NK-92 treated with Interleukin-12 subunit alpha and Interleukin-12 subunit beta, amount 100 ng/mL, for 24 hours (cell line): ENCODE measurements around the gene LMX1A.

Experiments
- DNase-seq: peaks from one replicate; lab custom pipeline; 2025; lab: John Stamatoyannopoulos, UW

LMX1A gene

DNA sequence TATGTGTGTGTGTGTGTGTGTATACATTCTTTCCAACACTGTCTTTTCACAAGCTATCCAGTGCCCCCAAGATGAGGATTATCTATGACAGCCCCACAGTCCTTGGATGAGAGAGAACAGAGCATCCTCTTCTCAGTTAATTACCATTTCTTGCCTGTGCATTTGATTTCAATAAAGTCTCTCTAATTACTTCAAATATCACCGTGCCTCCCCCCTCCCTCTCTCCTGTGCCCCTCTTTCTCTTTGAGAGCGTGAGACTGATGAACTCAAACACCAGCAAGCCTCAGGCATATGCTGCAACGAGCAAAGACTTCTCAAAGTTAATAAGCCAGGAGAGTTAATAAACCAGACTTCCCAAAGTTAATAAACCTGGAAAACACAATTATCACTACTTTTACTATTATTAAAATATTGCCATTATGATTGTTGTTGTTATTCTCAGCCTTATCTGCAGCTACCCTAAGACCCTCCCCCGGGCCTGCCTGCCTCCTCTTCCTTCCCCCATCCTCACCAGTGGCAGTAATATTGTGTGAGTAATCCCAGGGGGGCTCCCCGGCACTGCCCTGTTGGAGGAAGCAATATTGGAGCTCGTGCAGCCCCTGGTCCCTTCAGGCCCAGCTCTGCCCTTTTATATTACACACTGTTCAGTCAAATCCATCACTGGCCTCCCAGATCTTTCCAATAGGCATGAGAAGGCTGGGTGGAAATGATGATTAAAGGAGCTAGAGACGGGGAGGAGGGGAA, 30.9 kb downstream of the LMX1A start:
- DNase-seq, result no peak

DNA sequence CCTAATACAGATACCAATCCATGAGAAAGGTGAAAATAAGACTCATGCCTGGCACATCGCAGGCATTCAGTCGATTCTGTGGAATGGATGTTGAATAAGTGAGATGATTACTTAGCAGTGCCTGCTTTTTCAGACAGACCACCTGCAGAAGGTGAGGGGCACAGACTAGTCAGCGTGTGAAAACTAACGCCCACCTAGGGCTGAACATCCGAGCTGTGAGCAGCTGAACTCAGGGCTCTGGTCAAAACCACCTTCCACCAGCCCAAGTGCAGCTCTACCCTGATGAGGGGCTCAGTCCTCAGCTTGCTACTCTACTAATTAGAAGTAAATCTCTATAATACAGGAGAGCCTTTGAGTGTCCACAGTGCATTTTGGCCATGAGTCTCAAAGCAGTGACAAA, 32.5 kb downstream of the LMX1A start:
- DNase-seq, result no peak

DNA sequence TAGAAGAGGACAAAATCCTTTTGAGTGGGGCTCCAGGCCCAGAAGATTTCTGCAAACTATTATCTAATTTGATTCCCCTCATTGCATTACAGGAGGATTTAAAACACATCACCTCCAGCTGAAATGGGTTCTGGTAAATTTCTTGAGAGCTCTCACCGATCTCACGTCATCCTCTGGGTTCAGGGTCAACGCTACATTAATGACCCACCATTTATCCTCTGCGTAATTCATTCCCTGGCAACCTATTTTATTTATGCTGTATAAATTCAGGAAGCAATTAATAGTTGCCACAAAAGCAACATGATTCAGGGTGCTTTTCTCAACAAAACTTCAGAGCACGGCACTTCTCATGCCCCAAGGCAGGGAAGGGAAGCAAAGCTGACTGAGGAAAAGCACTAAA, 38.9 kb downstream of the LMX1A start:
- DNase-seq, result no peak

DNA sequence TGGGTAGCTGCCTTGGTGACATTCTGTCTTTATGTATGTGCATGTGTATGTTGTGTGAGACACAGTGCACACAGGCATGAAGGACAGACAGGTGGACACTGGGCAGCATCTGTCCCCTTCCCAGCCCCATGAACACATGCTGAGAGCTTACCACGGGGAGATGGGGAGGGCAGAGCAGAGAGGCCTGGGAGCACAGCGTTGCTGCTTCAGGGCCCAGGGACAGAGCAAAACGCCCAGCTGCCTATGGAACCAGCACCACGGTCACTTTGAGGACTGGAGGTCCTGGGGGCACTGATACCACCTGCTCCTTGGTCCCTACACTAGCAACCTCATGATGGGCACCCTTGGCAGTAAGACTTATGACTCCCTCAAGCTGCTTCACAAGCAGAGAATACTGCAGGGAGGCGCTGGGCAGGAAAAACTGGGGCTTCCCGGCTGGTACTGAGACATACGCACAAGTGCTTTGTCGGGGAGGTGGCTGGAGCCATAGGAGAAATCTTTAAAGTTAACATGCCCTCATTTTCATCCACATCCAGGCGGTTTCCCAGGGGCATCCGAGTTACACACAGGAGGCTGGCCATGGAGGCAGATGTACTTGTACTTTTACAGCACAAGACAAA, 40.3 kb downstream of the LMX1A start:
- DNase-seq, result no peak

DNA sequence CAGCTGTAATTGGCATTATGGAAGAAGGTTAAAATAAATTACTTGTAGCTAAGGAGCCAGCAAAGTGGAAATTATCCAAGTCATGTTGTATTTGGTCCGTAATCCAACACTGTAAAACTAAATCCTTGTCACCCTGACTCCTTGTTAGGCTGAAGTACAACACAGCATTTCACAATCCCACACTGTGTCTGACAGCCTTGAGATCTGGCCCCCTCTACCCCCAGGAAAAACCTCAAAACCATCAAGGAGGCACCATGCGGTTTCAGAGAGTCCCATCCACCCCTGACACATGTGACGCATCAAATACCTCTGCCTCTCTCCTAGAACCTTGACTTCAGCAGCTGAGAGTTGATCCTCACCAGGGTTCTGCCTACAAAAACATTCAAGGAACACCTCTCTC, 41.0 kb downstream of the LMX1A start:
- no peak for DNase-seq

DNA sequence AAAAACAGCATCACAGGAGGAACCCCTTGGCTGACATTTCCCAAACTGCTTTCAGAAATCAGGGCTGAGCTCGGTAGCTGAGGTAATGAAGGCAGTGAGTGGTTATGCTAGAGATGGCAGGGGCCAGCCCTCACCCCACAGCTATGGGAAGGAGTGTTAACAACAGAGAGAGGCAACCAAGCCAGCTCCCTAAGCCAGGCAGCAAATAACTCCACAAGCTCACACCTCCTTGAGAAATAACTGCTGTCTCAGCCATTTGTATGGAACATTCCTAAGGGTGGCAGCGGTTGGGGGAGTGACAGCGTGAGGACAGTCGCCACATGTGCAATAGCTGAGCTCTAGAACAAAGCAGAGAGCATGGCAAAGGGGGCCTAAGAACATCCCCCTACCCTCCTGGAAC, 42.6 kb downstream of the LMX1A start:
- DNase-seq, result no peak

DNA sequence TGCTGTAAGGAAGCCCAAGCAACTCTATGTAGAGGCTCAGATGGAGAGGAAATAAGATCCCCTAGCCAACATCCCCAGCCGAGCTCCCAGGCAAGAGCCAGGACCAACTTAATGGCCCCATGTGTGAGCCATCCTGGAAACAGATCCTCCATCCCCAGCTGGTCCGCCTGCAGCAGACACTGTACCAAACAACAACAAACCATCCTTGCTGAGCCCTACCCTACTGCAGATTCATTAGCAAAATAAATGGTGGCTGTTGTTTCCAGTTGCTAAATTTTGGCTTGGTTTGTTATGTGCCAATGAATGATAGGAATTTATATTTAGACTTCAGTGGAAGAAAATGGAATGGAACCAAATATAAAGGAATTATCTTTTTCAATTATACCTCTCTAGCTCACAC, 43.9 kb downstream of the LMX1A start:
- no peak for DNase-seq

DNA sequence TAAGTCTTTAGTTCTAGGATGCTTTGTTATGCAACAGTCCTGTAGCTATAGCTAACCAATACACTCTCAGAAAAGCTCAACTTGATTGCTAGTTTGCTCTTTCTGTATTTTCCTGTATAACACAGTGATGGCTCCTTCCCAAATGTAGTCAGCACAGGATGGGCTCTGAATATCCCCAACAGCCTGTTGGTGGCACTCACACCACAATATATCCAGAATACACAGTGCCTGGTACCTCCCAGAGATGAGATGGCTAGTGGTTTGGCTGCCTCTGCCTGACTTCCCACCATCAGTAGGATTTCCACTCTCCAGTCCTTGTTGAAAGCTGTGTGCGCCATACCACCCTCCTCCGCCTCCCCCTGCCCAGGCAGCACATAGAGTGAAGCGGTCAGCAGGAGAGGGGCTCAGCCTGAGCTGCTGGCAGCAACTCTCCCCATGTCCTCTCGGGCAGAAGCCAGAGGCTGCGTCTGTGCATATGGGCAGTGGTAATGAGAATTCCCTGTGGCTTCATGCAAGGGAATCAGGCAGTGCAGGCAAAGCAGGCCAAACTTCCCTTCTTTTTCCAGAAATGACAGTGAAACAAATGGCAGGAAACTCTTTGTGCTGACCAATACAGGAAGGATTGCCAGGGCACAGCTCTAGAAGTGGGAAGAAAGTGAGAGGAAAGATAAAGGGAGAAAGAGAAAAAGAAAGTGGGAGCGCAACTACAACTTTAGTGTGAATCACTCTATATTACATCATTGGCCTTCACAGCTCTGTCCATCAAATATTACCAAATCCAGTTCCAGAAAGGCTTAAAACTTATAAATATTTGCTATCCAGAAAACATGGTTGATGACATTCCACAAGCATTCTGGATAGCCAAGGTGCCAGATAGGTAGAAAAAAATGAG, 49.7 kb downstream of the LMX1A start:
- no peak for DNase-seq

DNA sequence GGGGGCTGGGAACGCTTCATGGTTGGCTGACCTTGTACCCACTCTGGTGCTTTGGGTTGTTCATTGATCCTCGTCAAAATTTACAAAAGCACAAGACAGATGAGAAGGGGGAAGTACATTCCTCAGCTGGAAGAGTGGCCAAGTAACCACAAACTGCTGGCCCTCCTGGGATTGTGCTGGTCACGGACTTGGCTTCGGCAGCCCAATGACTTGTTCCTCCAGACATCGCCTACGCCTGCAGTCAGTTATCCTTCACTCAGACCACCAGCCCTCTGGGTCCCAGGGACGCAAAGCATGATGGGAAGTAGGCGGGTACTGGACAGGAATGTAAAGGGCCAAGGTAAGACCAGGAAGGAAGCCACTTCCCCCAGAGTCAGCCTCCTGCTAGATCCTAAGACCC, 53.1 kb downstream of the LMX1A start:
- no peak for DNase-seq

DNA sequence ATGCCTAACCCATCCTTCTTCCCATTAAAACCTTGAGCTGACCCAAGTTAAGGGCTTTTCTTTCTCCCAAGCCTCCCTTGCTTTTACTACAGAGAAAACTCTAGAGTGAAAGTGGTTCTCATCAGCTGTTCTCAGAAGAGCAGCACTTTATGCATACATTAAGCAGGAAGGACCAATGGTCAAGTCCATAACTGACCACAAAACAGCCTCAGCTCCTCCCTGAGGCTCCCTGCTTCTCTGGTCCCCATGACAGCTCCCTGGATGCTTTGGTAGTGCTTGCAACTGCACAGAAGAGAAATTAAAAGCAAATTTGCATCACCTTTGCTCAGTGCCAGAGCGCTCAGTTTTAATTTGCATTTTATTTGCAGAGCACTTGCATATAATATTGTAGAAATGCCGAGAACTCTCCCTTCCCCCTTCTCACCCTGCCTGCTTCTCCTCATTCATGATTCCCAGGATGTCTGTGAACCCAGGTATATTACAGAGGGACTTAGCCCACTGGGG, 56.1 kb downstream of the LMX1A start:
- no peak for DNase-seq

DNA sequence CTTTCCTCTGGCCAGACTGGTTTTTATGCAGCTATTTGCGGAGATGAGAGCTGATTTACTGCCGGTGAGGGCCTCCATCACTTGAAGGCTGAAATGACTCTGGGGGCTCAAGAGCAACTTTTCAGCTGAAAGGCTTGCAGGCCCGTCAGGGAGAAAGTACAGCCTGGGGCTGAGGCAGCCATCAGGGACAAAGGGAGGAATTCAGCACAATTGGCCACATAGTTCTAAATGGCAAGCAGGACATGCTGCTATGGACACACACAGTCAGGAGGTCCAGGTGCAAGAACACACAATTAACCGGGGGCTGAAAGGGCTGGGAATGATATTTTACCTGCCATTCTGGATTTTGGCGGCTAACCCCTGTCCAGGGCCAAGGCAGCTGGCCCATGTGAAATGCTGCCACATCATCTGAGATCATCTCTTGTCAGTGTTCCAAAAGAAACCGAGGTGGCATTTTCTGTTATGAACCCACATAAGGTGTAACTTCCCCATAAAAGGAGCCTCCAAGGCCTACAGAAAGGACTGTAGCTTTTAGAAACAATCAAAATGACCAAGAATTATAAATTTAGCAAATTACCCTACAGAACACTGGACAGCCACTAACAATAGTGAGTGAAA, 58.2 kb downstream of the LMX1A start:
- no peak for DNase-seq

DNA sequence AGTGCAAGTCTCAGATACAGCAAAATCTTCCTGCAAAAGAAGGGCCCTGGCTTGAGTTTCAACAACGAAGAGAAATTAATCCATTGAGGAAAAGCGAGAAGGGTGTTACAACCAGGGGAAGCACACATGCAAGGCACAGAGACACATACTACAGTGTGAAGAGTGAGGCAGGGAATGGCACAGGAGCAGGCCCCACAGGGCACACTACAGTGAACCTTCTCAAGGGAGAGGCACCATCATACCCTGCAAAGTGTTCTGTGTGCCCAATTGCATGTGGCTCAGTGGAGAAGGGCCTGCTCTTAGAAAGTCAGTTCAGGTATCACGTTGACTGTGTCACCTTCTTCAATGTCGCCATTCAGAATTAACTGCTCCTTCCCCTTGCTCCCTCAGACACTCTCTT, 60.3 kb downstream of the LMX1A start:
- no peak for DNase-seq

DNA sequence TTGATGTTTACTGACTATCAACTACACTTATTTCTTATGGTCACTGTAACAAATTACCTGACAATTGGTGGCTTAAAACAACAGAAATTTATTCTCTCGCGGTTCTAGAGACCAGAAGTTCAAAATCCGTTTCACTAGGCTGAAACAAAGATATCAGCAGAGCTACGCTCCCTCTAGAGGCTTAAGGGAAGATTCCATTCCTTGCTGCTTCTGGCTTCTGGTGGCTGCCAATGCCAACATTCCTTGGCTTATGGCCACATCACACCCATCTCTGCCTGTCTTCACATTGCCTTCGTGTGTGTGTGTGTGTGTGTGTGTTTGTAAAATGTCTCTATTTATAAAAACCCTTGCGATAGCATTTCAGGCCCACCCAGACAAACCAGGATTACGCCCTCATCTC, 66.4 kb downstream of the LMX1A start:
- no peak for DNase-seq

DNA sequence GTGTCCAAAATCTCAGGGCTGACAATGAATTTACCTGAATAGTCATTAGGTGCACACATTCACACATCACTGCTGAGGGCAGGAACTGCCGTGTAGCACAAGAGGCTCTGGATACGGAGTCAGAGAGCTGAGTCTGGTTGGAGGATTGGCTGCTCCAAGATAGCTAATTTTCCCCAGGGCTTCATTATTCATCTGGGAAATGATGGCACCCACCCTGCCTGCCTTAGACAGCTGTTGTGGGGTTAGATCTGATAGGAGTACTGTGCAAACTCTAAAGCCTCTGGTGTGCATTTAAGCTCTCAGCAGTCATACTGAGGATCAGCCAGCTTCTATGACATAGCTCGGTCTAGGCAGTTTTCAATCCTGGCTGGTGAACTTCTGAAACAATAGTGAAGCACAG, 67.0 kb downstream of the LMX1A start:
- no peak for DNase-seq

DNA sequence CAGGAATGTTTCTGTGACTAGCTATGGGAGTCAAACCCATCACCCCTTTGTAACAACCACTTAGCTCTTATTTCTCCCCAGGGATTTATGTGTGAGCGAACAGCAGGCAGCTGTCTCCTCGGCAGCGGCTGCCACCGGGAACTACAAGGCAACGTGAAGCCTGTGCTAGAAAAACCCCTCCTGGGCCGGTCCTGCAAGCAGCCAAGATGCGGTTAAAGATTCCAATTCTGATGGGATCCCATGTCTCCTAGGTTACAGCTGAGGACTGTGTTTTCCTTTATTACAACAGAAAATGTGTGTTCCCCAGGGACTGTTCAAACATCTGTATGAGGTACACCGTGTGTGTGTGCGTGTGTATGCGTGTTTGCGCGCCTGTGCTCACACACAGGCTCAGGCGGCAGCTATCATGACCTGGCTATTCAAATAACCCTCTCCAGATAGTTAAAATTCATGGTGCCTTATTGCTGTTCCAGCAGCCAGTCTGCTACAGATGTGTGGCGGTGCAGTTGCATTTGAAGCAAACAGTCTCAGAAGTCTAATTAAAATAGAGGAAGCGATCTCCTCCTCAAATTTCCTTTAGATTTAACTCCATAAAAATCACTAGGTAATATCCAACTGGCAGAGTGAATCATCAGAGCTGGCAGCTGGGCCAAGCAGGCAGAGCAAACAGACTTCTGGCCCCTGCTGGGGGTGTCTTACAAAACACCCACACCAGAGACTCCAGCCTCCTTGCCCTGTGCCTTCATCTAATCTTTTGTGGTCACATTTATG, 68.0 kb downstream of the LMX1A start:
- DNase-seq, result no peak

DNA sequence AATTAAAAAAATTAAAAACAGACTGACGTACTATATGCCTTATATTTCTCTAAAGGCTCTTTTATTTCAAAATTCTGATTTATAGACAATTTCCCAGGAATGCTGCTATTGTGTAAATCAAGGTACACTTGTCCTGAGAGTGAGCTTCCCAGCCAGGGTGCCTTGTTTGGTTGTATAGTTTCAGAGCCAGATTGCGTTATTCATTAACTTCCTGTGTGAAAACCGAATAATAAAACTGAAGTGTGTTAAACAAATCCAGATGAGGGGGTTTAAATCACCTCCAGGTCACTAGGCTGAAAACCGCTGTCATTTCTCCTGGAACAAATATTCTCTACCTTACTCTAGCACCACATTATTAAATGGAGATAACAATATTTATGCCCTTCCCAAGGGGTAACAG, 68.7 kb downstream of the LMX1A start:
- no peak for DNase-seq

DNA sequence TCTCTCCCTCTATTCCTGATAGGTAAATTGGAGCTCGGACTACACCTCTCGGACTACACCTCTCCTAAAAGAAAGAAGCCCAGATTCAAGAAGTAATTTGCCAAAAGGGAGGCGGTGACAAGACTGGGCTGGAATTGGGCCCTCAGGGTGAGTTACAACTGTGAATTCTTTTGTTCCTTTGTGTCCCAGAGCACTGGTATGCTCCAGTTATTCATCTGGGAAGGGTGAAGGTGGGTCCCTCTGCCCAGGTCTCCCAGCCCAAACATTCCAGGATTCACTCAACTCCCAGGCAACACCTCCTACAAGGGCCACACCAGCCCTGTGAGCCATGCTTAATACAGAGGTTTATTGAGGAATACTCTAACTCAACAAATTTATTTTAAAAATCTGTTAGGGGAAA, 69.2 kb downstream of the LMX1A start:
- DNase-seq, result no peak

DNA sequence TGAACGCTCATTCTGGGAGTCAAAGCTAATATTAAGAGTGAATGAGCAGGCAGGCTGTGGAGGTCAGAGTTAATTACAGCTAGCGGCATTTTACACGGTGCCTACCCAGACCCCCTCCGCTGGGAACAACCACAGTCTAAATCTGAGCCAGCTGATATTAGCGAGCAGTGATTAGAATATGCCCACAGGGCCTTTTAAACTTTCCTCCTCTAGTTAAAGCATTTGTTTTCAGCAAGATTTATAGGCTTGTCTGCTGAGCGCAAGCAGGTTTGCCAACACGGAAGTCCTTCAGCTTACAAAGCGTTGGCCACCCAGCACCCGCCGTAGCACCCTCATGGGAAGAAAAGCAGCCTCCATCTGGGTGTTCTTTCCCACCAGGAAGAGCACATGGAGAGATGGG, 72.1 kb downstream of the LMX1A start:
- DNase-seq, result no peak

DNA sequence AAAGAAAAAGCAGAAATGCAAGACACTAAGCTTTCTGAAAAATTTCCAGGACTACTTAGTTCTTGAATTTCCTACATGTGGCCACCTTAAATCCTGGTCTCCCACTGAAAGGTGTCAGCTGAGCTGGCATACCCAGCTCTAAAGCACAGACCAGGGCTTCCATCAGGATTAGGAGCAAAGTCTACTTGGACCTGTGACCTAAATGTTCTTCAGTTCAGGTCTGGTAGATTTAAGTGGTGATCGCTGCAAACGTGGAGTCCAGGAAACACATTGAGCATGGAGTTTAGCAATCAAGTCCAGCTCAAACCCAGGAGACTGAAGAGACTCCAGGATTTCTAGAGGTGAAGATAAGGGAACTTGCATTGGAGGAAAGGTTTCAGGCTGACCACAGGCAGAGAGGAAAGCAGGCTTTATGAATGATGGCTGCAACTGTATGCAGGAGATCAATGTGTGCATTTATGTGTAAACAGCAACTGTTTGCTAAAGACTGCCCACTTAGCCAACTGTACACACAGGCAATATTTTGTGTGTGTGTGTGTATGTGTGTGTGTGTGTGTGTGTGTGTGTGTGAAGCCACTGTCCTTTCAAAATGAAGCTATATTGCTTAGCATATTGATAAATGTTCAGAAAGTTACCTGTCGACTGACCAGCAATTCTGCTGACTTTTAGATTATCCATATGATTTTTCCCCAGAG, 75.2 kb downstream of the LMX1A start:
- DNase-seq, result no peak

DNA sequence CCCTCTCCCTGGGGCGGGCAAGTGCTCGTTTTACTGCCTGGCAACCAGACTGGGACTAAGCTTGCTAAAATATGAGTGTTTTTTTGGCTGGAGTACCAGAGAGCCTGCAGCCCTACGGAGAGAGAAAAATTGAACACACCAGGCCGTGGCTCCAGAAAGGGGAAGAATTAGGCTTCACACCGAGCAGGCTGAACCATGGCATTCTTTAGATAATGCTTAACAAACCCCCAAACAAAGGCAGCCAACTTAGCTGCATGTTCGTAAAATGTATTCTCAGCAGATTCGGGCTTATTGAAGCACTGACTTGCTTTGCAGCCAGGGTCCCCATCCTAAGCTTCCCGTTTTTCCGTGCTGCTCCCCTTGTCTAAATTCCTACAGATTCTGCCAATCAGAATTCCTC, 76.6 kb downstream of the LMX1A start:
- no peak for DNase-seq

DNA sequence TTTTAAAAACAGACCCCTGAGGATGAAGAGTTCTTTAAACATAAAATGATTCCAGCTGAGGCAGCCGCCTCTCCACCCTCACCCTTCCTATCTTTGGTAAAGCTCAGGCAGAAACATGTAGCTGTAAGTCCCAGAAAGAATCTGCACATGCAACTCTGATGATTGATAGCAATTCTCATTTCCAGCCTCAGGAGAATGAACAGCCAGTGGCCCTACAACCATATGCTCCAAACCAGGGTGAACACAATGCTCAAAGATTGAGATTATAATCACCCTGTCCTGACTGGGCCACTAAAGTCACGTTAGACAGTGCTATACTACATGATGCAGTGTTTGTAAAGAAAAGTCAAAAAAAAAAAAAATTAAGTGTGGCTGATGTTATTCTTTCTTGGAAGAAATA, 80.2 kb downstream of the LMX1A start:
- DNase-seq, result no peak
